Activated CD4-positive, alpha-beta T cell treated with anti-CD3 and anti-CD28 coated beads, Interleukin-2, amount 50 U/mL, for 4 hours (primary cell): ENCODE data around the gene DDR1.
"Not testable (repeated sequence)": the region's sequence is repeated elsewhere in the genome, so short reads cannot be mapped to it uniquely, and the experiment has no call there.

Source experiments
- DNase-seq, 2 experiments: peaks; one replicate each; pipeline ENCODE4 v3.0.0-alpha.2; 2020

The DDR1 gene

DNA sequence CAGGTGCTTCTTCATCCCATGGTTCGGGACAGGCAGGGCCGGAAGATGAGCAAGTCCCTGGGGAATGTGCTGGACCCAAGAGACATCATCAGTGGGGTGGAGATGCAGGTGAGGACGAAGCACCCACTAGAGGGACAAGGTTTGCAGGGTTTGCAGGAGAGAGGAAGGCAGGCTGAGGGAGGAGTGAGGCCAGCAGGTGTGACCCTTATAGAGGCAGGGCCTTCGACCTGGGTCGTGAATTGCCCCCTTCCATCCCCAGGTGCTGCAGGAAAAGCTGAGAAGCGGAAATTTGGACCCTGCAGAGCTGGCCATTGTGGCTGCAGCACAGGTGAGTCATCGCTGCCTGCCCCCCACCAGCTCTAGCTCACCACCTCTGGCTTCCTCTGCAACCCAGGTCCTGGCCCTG, 38.1 kb downstream of the DDR1 start:
- DNase-seq: no peak

GRCh38 chr6:30924040-30924627, 39.8 kb downstream of the DDR1 start:
- not testable (repeated sequence) for DNase-seq

- no peak for DNase-seq
Measured at GRCh38 chr6:30926644-30927043, 42.3 kb downstream of the DDR1 start.

DNA sequence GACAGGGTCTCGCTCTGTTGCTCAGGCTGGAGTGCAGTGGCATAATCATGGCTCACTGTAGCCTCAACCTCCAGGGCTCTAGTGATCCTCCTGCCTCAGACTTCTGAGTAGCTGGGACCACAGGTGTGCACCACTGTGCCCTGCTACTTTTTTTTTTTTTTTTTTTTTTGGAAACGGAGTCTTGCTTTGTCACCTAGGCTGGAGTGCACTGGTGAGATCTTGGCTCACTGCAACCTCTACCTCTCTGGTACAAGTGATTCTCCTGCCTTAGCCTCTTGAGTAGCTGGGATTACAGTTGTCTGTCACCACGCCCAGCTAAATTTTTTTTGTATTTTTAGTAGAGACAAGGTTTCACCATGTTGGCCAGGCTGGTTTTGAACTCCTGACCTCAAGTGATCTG, 42.8 kb downstream of the DDR1 start:
- DNase-seq: not testable (repeated sequence)

- DNase-seq: no peak
Measured at GRCh38 chr6:30928677-30929076, 44.4 kb downstream of the DDR1 start.

GRCh38 chr6:30930506-30930905, 46.2 kb downstream of the DDR1 start:
- no peak for DNase-seq

GRCh38 chr6:30931272-30931671, 47.0 kb downstream of the DDR1 start:
- DNase-seq: no peak

- no peak for DNase-seq
Measured at GRCh38 chr6:30931969-30932645, 47.8 kb downstream of the DDR1 start, which contains the start of gene SFTA2. Gene SFTA2, minus strand, starts transcription at chr6:30932170. Its CDS starts 74 bp downstream, at chr6:30932096.

GRCh38 chr6:30932665-30933365, 48.5 kb downstream of the DDR1 start:
- DNase-seq: no peak

- DNase-seq: no peak
Measured at GRCh38 chr6:30935018-30935417, 50.7 kb downstream of the DDR1 start.

- no peak for DNase-seq
Measured at GRCh38 chr6:30937265-30937664, 52.9 kb downstream of the DDR1 start.

GRCh38 chr6:30938730-30939129, 54.4 kb downstream of the DDR1 start:
- DNase-seq: no peak

DNA sequence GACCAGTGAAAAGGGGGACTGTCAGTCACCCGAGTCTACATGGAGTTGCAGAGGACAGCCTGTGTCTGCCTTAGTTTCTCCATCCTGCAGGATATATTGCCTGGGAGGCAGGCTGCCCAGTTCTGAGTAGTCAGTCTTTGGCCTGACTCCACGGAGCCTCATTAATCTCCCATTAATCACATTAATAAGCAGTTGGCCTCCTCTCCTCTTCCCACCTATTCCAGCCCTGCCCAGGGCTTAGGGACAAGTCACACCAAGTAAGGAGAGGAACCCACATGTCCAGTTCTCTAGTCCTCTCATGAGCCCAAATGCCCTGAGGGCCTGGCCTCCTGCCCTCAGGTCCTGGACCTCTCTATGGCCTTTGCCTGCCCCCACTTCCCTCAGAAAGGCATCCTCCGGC, 55.2 kb downstream of the DDR1 start:
- DNase-seq: no peak

DNA sequence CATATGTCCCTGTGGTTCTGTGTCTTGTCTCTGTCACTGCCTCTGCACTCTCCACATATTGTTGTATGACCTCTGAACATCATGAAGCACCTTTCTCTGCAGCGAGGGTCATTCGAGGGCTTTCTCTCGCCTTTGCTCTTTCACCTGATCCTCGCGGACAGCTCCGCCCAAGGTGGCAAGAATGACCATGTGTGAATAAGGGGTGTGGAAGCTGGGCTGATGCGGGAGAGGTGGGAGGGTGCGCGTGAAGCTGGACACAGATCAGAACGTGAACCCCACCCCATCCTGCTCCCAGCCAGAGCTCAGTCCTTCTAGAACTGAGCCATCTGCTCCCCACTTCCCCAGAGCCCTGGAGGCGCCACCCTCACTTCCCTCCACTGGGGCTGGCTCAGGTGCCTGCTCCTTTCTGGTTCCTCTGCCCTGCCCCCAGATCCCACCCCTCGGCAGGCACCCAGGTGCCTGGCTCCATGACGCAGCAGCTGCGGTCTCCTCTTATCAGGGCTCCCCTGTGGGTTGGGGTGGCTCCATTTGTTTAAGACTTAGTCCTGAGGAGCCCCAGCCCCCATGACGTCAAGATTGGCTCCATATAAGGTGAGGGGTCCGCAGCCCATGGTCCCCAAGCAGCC, 56.2 kb downstream of the DDR1 start, which contains the start of gene MUCL3:
MUCL3 (plus strand) TSS at position 613 of the 626 bp plus-strand sequence. CDS start 27 bp downstream, outside the sequence.
- DNase-seq: no peak

GRCh38 chr6:30942338-30943060, 58.2 kb downstream of the DDR1 start:
- no peak for DNase-seq

DNA sequence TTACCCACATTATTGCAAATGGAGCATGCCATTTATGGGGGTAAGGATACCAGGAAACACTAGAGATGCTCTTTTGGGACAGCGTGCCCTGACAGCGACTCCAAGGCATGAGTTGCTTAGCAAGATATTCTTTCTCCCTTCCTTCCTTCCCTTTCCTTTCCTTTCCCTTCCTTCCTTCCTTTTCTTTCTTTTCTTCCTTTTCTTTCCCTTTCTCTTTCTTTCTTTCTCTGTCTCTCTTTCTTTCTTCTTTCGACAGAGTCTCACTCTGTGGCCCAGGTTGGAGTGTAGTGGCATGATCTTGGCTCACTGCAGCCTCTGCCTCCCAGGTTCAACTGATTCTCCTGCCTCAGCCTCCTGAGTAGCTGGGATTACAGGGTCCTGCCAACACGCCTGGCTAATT, 59.7 kb downstream of the DDR1 start:
- no peak for DNase-seq

DNA sequence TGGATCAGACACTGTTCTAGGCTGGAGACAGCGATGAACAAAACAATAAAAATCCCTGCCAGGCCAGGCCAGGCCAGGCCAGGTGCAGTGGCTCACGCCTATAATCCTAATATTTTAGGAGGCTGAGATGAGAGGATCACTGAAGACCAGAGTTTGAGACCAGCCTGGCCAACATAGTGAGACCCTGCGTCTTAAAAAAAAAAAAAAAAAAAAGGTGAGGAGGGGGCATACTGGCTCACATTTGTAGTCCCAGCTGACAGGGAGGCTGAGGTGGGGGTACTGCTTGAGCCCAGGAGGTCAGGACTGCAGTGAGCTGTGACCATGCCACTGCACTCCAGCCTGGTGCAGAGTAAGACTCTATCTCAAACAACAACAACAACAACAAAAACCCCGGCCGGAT, 61.0 kb downstream of the DDR1 start:
- no peak for DNase-seq

DNA sequence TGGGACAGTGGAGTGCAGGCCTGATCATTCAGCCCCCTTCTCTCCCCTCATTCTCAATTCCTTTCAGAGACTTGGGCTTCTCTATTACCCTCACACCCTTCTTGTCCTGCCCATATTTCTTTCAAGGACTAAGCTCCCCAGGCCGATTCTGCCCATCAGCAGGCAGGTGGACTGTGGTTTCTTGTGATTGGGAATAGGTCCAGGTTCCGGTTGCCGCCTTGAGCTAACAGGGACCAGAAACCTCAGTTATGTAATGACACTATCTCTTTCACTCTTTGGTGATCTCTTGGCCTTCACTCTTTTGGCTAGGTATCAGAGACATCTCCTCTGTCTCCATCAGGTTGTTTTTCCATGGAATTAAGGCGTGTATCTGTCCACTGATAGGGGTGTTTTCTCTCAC, 62.9 kb downstream of the DDR1 start:
- DNase-seq: no peak

DNA sequence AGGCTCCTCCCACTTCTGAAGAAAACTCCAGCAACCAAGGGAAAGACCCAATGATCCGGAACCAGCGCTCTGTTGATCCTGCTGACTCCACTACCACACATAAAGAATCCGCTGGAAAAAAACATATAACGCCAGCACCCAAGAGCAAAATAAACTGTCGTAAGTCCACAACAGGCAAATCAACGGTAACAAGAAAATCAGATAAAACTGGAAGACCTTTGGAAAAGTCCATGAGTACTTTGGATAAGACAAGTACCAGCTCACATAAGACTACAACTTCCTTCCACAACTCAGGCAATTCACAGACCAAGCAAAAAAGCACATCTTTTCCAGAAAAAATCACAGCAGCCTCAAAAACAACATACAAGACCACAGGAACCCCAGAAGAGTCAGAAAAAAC, 64.5 kb downstream of the DDR1 start:
- DNase-seq: no peak
